Activated CD4-positive, alpha-beta T cell treated with anti-CD3 and anti-CD28 coated beads for 24 hours (primary cell): ENCODE data around the gene IL23A.
"Not testable (repeated sequence)": the region's sequence is repeated elsewhere in the genome, so short reads cannot be mapped to it uniquely, and the experiment has no call there.

Experiments used
- DNase-seq, 2 donors: peaks; one replicate each; pipeline ENCODE4 v3.0.0-alpha.2; 2020; ENCODE audit warnings: low read depth in 2 of 2

Gene IL23A

GRCh38 chr12:56326126-56326525 is 12.6 kb upstream of the IL23A start:
- DNase-seq: no peak

GRCh38 chr12:56326533-56326932 is 12.2 kb upstream of the IL23A start:
- no peak for DNase-seq

GRCh38 chr12:56330936-56331490 is 7.7 kb upstream of the IL23A start:
- DNase-seq: no peak

- DNase-seq: no peak
Observed at GRCh38 chr12:56332512-56333196, 6.0 kb upstream of the IL23A start.

GRCh38 chr12:56333197-56333678 is 5.4 kb upstream of the IL23A start:
- no peak for DNase-seq

GRCh38 chr12:56333679-56334489 is 4.8 kb upstream of the IL23A start, which contains the start of gene PAN2:
Gene PAN2 (minus strand): TSS chr12:56334000. CDS start chr12:56333094, 906 bp downstream.
- peak; percentile 84 to 85 for DNase-seq

- no peak for DNase-seq
Observed at GRCh38 chr12:56334490-56334793, 4.2 kb upstream of the IL23A start.

- not testable (repeated sequence) for DNase-seq
Observed at GRCh38 chr12:56335527-56335926, 3.2 kb upstream of the IL23A start.

GRCh38 chr12:56336361-56337167 is 2.1 kb upstream of the IL23A start:
- no peak for DNase-seq

GRCh38 chr12:56337753-56338251 is 882 bp upstream of the IL23A start:
- no peak for DNase-seq

GRCh38 chr12:56339158-56339422 is 406 bp downstream of the IL23A start:
- DNase-seq: no peak

GRCh38 chr12:56341616-56342015 is 2.9 kb downstream of the IL23A start:
- DNase-seq: no peak

GRCh38 chr12:56342290-56342689 is 3.6 kb downstream of the IL23A start:
- DNase-seq: not testable (repeated sequence)

- no peak for DNase-seq
Observed at GRCh38 chr12:56346675-56347074, 8.0 kb downstream of the IL23A start.

GRCh38 chr12:56347255-56347654 is 8.6 kb downstream of the IL23A start:
- DNase-seq: not testable (repeated sequence)

- no peak for DNase-seq
Observed at GRCh38 chr12:56348776-56349175, 10.1 kb downstream of the IL23A start.

- no peak for DNase-seq
Observed at GRCh38 chr12:56350662-56351061, 12.0 kb downstream of the IL23A start.

- no peak for DNase-seq
Observed at GRCh38 chr12:56351325-56351724, 12.6 kb downstream of the IL23A start.

GRCh38 chr12:56358836-56359532 is 20.3 kb downstream of the IL23A start:
- DNase-seq: no peak

GRCh38 chr12:56359851-56360767 is 21.4 kb downstream of the IL23A start, which contains the start of gene STAT2:
Gene STAT2 (minus strand): TSS chr12:56360107. CDS start chr12:56356571, 3,536 bp downstream.
- peak; percentile 97 to 98 for DNase-seq
